Kidney epithelial cell (primary cell): ENCODE data around the gene SIGLEC12. TPM values are rescaled to one million over a fixed set of nuclear protein-coding genes. Genes with fewer than 3 reads are reported as not detected.
"Not testable (repeated sequence)": the region's sequence is repeated elsewhere in the genome, so short reads cannot be mapped to it uniquely, and the experiment has no call there.

Experiments used
- DNase-seq: peaks from one replicate; pipeline ENCODE4 v3.0.0-alpha.2; 2010; ENCODE audit warnings: low read depth
- H3K27me3 ChIP-seq: 2 replicates; pipeline ENCODE4 v1.6.0; 2011; ENCODE audit warnings: low read length; ENCODE audit not compliant: control insufficient read depth, insufficient read depth
- H3K36me3 ChIP-seq: 2 replicates; pipeline ENCODE4 v1.5.1; 2011; ENCODE audit warnings: low read length; ENCODE audit not compliant: control insufficient read depth, insufficient read depth
- H3K4me3 ChIP-seq: 2 replicates; pipeline ENCODE4 v1.5.1; 2011; ENCODE audit warnings: low read depth, mild to moderate bottlenecking, control low read depth, low read length
- CTCF ChIP-seq: IDR thresholded peaks from 2 replicates; pipeline ENCODE4 v1.5.1; 2011; ENCODE audit warnings: mild to moderate bottlenecking, moderate library complexity, low read length, control low read depth, inconsistent platforms; ENCODE audit not compliant: insufficient read depth, poor library complexity, severe bottlenecking
- total RNA-seq: library from RNA; depleted of rRNA; stranded (reverse); fragments of >200 nt; gene quantifications from 2 replicates; pipeline ENCODE4 v1.2.3, GENCODE V29; 2015

The SIGLEC12 gene
- total RNA-seq, 1 donor from 2014 or later: not detected

GRCh38 chr19:51507640-51508058 is 6.0 kb upstream of the SIGLEC12 start:
- Histone ChIP-seq H3K36me3 (no peaks in the 10 kb centered on the region), H3K4me3 (no peak overlapping the region), H3K27me3 (no peaks in the 10 kb centered on the region)
- no peak for DNase-seq
- TF ChIP-seq CTCF: no peak

GRCh38 chr19:51507192-51507591 is 5.6 kb upstream of the SIGLEC12 start:
- no peak overlapping the region for H3K4me3 ChIP-seq
- no peak for DNase-seq
- TF ChIP-seq CTCF: no peak
- H3K27me3 ChIP-seq: no peaks in the 10 kb centered on the region
- H3K36me3 ChIP-seq: no peaks in the 10 kb centered on the region

DNA sequence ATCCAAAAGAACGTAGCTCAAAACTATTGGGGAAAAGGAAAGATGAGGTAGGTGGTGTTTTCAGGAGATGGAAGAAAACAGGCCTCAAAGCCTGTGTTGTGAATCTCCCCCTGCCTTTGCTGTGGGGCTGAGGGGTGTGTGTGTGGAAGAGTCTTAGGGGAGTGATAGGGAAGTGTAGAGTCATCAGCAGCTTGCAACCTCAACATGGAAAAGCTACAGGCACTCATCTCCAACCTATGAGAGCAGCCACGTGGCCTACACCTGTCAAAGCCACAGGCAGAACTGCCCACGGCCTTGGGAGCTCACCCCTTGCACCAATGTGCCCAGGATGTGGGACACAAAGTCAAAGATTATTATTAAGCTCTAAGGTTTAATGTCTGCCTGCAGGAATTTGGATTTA is 4.3 kb upstream of the SIGLEC12 start:
- Histone ChIP-seq H3K4me3 (no peak overlapping the region), H3K27me3 (no peaks in the 10 kb centered on the region)
- DNase-seq: no peak

GRCh38 chr19:51503896-51504295 is 2.3 kb upstream of the SIGLEC12 start:
- DNase-seq: no peak
- no peak overlapping the region for H3K4me3 ChIP-seq
- no peaks in the 10 kb centered on the region for H3K27me3 ChIP-seq
- TF ChIP-seq CTCF: no peak
- H3K36me3 ChIP-seq: no peaks in the 10 kb centered on the region

More for the DNA sequence above, 4.3 kb upstream of the SIGLEC12 start:
- H3K36me3 ChIP-seq: no peaks in the 10 kb centered on the region
- TF ChIP-seq CTCF: no peak

DNA sequence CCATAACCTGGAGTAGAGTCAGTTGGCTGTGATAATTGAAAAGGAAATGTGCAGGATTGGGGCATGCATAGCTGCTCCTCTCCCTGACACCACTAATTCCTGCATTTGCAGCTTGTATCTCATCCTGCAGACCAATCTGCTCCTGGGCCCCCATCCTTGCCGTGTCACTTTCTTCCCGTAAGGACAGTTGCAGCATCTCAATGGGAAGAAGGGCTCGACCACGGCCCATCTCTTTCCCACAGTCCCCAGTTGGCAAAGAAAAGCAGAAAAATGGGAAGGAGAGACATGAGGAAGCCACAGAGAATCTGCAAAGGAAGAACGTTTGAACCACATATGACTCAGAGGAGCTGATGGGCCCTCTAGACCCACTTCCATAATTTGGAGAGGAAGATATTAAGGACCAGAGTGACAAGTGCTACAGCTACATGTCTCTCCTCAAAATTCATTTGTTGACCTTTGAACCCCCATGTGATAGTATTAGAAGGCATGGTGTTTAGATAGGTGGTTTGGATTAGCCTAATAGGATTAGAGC is 1.8 kb upstream of the SIGLEC12 start:
- Histone ChIP-seq H3K27me3 (no peaks in the 10 kb centered on the region), H3K36me3 (no peaks in the 10 kb centered on the region), H3K4me3 (no peak overlapping the region)
- TF ChIP-seq CTCF: no peak
- DNase-seq: no peak

- not testable (repeated sequence) for H3K36me3 ChIP-seq, DNase-seq, H3K27me3 ChIP-seq, H3K4me3 ChIP-seq
Measured at GRCh38 chr19:51500931-51501330, 669 bp downstream of the SIGLEC12 start.
